G401 (cell line): ENCODE data around the gene PEAK1. TPM values are rescaled to one million over a fixed set of nuclear protein-coding genes. Genes with fewer than 3 reads are reported as not detected.
"Not testable (repeated sequence)": the region's sequence is repeated elsewhere in the genome, so short reads cannot be mapped to it uniquely, and the experiment has no call there.

Experiments
- DNase-seq: peaks from one replicate; pipeline ENCODE4 v3.0.0-alpha.2; 2015; ENCODE audit warnings: low spot score
- in situ Hi-C: cut with HindIII; loops from 2 replicates; pipeline ENCODE4 v1.10.0; 2016; ENCODE audit warnings: low sequenced_read_pairs, mixed read lengths
- total RNA-seq: library from RNA; depleted of rRNA; stranded (reverse); fragments of >200 nt; shearing (Covaris generic); gene quantifications from 2 replicates; pipeline ENCODE4 v1.2.3, GENCODE V29; 2014

PEAK1 gene
- total RNA-seq, 1 experiment from 2014 or later: 14.3 TPM

GRCh38 chr15:77426377-77426776, 6.5 kb upstream of the PEAK1 start:
- in situ Hi-C loops: no loop called here
- no peak for DNase-seq

GRCh38 chr15:77425104-77425503, 5.2 kb upstream of the PEAK1 start:
- in situ Hi-C loops: no loop called here
- DNase-seq: no peak

GRCh38 chr15:77421370-77421700, 1.4 kb upstream of the PEAK1 start:
- DNase-seq: no peak

GRCh38 chr15:77420610-77421369, 886 bp upstream of the PEAK1 start, which contains the start of gene HMG20A:
HMG20A (plus strand) TSS chr15:77420888; CDS start chr15:77458408, 37,520 bp downstream.
- no peak for DNase-seq
- in situ Hi-C loops: no loop called here

More at GRCh38 chr15:77421370-77421700, 1.4 kb upstream of the PEAK1 start:
- in situ Hi-C loops: no loop called here

- no peak for DNase-seq
- in situ Hi-C loops: no loop called here
These were observed 703 bp downstream of the PEAK1 start for GRCh38 chr15:77418966-77419835.

- in situ Hi-C loops: no loop called here
- DNase-seq: peak; percentile 37
These were observed 1.4 kb downstream of the PEAK1 start for GRCh38 chr15:77418391-77418965.

- in situ Hi-C loops: no loop called here
- no peak for DNase-seq
These were observed 2.3 kb downstream of the PEAK1 start for GRCh38 chr15:77417602-77418001.

GRCh38 chr15:77416954-77417353, 3.0 kb downstream of the PEAK1 start:
- in situ Hi-C loops: no loop called here
- DNase-seq: no peak

GRCh38 chr15:77416148-77416455, 3.8 kb downstream of the PEAK1 start:
- DNase-seq: peak; percentile 16
- in situ Hi-C loops: no loop called here

GRCh38 chr15:77415450-77416147, 4.3 kb downstream of the PEAK1 start:
- in situ Hi-C loops: no loop called here
- DNase-seq: no peak

GRCh38 chr15:77414789-77415442, 5.0 kb downstream of the PEAK1 start:
- in situ Hi-C loops: no loop called here
- no peak for DNase-seq

- in situ Hi-C loops: no loop called here
- DNase-seq: no peak
These were observed 6.1 kb downstream of the PEAK1 start for GRCh38 chr15:77413699-77414349.

- in situ Hi-C loops: no loop called here
- no peak for DNase-seq
These were observed 6.8 kb downstream of the PEAK1 start for GRCh38 chr15:77412972-77413698.

- no peak for DNase-seq
- in situ Hi-C loops: no loop called here
These were observed 8.3 kb downstream of the PEAK1 start for GRCh38 chr15:77411619-77411976.

- in situ Hi-C loops: no loop called here
- no peak for DNase-seq
These were observed 8.9 kb downstream of the PEAK1 start for GRCh38 chr15:77410701-77411618.

- in situ Hi-C loops, DNase-seq: not testable (repeated sequence)
These were observed 9.8 kb downstream of the PEAK1 start for GRCh38 chr15:77410157-77410500.
